Endothelial cell of umbilical vein (primary cell): ENCODE data around the gene VEPH1. TPM values are rescaled to one million over a fixed set of nuclear protein-coding genes. Genes with fewer than 3 reads are reported as not detected.

Experiments used
- BruUV-seq: library from RNA; stranded (reverse); fragments of 400-500 nt; replicated peaks from 2 replicates; lab custom pipeline; 2021; lab: Mats Ljungman, UMichigan
- CTCF ChIA-PET: fragments of 300-600, 350-600 bp; sonication (Branson Sonifier 250); formaldehyde crosslinking; loops from one replicate; lab custom pipeline; 2021; ENCODE audit warnings: antibody characterized with exemption, inconsistent platforms; lab: Charles Lee
- POLR2A ChIA-PET: fragments of 300-600, 350-600 bp; sonication (Branson Sonifier 250); formaldehyde crosslinking; loops from one replicate; lab custom pipeline; 2021; ENCODE audit warnings: antibody characterized with exemption, inconsistent platforms; lab: Charles Lee
- DNase-seq: peaks from one replicate; pipeline ENCODE4 v3.0.0-alpha.2; 2011; ENCODE audit warnings: low read depth, low spot score
- FAIRE-seq: peaks from 2 replicates; lab custom pipeline; 2011; peaks lifted over from hg19 to GRCh38; lab: Jason Lieb, UNC
- H2AFZ ChIP-seq: 2 replicates; pipeline ENCODE4 v1.6.0; 2012; ENCODE audit warnings: low read depth, low read length, control low read depth, inconsistent platforms
- H3K27ac ChIP-seq: 2 replicates; pipeline ENCODE4 v1.5.1; 2011; ENCODE audit warnings: low read depth, mild to moderate bottlenecking, control low read depth, low read length, moderate library complexity; ENCODE audit not compliant: insufficient read depth
- H3K27me3 ChIP-seq, 2 experiments: 2 replicates each; pipeline versions ENCODE4 v1.6.0 to v1.6.1; 2011; ENCODE audit warnings: low read length in 2 of 2, mixed read lengths in 1 of 2; ENCODE audit not compliant: control insufficient read depth in 2 of 2, insufficient read depth in 2 of 2
- H3K36me3 ChIP-seq, 2 experiments: 2 replicates in 1 of 2; 3 replicates in 1 of 2; pipeline ENCODE4 v1.5.1; 2011; ENCODE audit warnings: low read length in 2 of 2, mild to moderate bottlenecking in 1 of 2, moderate library complexity in 1 of 2; ENCODE audit not compliant: control insufficient read depth in 2 of 2, insufficient read depth in 2 of 2; ENCODE audit errors: extremely low read depth in 1 of 2
- H3K4me1 ChIP-seq: 3 replicates; pipeline ENCODE4 v1.5.1; 2011; ENCODE audit warnings: mild to moderate bottlenecking, low read length; ENCODE audit not compliant: control insufficient read depth, insufficient read depth; ENCODE audit errors: extremely low read depth
- H3K4me2 ChIP-seq: 2 replicates; pipeline ENCODE4 v1.6.1; 2011; ENCODE audit warnings: low read length, control low read depth, mixed read lengths; ENCODE audit not compliant: insufficient read depth
- H3K4me3 ChIP-seq, 3 experiments: fragments of 200-600 bp in 1 of 3; sonication (generic), shearing (Covaris generic) in 1 of 3; replicated peaks in 1 of 3; 2 replicates each; pipeline ENCODE4 v1.5.1; 2011 to 2016; ENCODE audit warnings: control low read depth in 3 of 3, low read length in 3 of 3, mild to moderate bottlenecking in 2 of 3, inconsistent platforms in 1 of 3, low read depth in 1 of 3, moderate library complexity in 1 of 3; ENCODE audit not compliant: insufficient read depth in 1 of 3
- H3K79me2 ChIP-seq: 2 replicates; pipeline ENCODE4 v1.6.0; 2012; ENCODE audit warnings: low read length, inconsistent platforms; ENCODE audit not compliant: control insufficient read depth, insufficient read depth
- H3K9ac ChIP-seq: replicated peaks from 2 replicates; pipeline ENCODE3; 2011; ENCODE audit warnings: low read length, control low read depth; ENCODE audit not compliant: insufficient read depth; ENCODE audit errors: extremely low read depth
- H3K9me1 ChIP-seq: replicated peaks from 3 replicates; pipeline ENCODE4 v1.6.0; 2011; ENCODE audit warnings: mild to moderate bottlenecking, low read length; ENCODE audit not compliant: control insufficient read depth, insufficient read depth; ENCODE audit errors: extremely low read depth
- H3K9me3 ChIP-seq: replicated peaks from 2 replicates; pipeline ENCODE4 v1.5.1; 2012; ENCODE audit warnings: low read length, inconsistent platforms; ENCODE audit not compliant: control insufficient read depth, insufficient read depth
- H4K20me1 ChIP-seq: replicated peaks from 2 replicates; pipeline ENCODE3; 2011; ENCODE audit warnings: mild to moderate bottlenecking, low read length; ENCODE audit not compliant: control insufficient read depth, insufficient read depth; ENCODE audit errors: extremely low read depth
- CTCF ChIP-seq, 2 donors: IDR thresholded peaks; 1 replicate in 1 of 2; 2 replicates in 1 of 2; pipeline ENCODE4 v1.5.1; 2011; ENCODE audit warnings: low read length in 2 of 2, mild to moderate bottlenecking in 2 of 2, moderate library complexity in 2 of 2, control low read depth in 1 of 2, inconsistent platforms in 1 of 2, low read depth in 1 of 2; ENCODE audit not compliant: insufficient read depth in 1 of 2; ENCODE audit errors: extremely low read depth in 1 of 2
- EZH2 ChIP-seq: IDR thresholded peaks from 2 replicates; pipeline ENCODE4 v1.6.1; 2012; ENCODE audit warnings: borderline replicate concordance, low read depth, mild to moderate bottlenecking, moderate library complexity, low read length, inconsistent platforms; ENCODE audit not compliant: severe bottlenecking
- FOS ChIP-seq: IDR thresholded peaks from 2 replicates; pipeline ENCODE4 v1.6.1; 2011; ENCODE audit warnings: mild to moderate bottlenecking, low read length, moderate library complexity, borderline replicate concordance; ENCODE audit not compliant: insufficient read depth
- GATA2 ChIP-seq: IDR thresholded peaks from 2 replicates; pipeline ENCODE4 v1.7.0; 2011; ENCODE audit warnings: low read depth, mild to moderate bottlenecking, moderate library complexity, mixed read lengths, low read length; ENCODE audit not compliant: insufficient read length, insufficient read depth
- JUN ChIP-seq: IDR thresholded peaks from 2 replicates; pipeline ENCODE4 v1.6.1; 2011; ENCODE audit warnings: borderline replicate concordance, low read depth; ENCODE audit not compliant: insufficient read length, insufficient read depth
- MAX ChIP-seq: IDR thresholded peaks from 2 replicates; pipeline ENCODE4 v1.6.1; 2011; ENCODE audit not compliant: insufficient read depth, insufficient read length
- MYC ChIP-seq: IDR thresholded peaks from one replicate; pipeline ENCODE4 v1.6.1; 2011; ENCODE audit warnings: mild to moderate bottlenecking, low read depth, low read length
- POLR2A ChIP-seq: IDR thresholded peaks from 2 replicates; pipeline ENCODE4 v1.6.1; 2012; ENCODE audit warnings: low read depth, mild to moderate bottlenecking, control low read depth, low read length
- POLR2AphosphoS5 ChIP-seq: IDR thresholded peaks from 2 replicates; pipeline ENCODE4 v1.6.1; 2012; ENCODE audit warnings: low read depth, mild to moderate bottlenecking, control low read depth, low read length, moderate library complexity; ENCODE audit not compliant: insufficient read depth
- dilution Hi-C: fragments of 300-500 bp; cut with MboI; formaldehyde crosslinking; loops from one replicate; pipeline ENCODE4 v1.15.0; 2019; ENCODE audit warnings: low sequenced_read_pairs; ENCODE audit not compliant: extremely low pct_ligation_motif_present
- intact Hi-C: fragments of 100-400 bp; cut with micrococcal nuclease; formaldehyde crosslinking; loops from one replicate; pipeline ENCODE4 v1.10.0; 2022
- polyA plus RNA-seq, 4 experiments: library from polyadenylated mRNA; depleted of rRNA in 3 of 4; stranded (reverse) in 3 of 4; unstranded in 1 of 4; fragments of >200 nt; gene quantifications; 2 replicates each; pipeline versions ENCODE4 v1.2.1 to v1.2.3, GENCODE V29; 2011 to 2012; ENCODE audit warnings: missing spikeins in 1 of 4
- total RNA-seq: library from RNA; stranded (reverse); gene quantifications from 2 replicates; pipeline ENCODE4 v1.2.3, GENCODE V29; 2021

Gene VEPH1
- total and polyA plus RNA-seq, 2 donors (not counting 3 experiments of a cell fraction or from before 2014, with no cell fraction given) = 42.9 to 136 TPM

GRCh38 chr3:157444797-157445184 lies 58.4 kb downstream of the VEPH1 start:
- TF ChIP-seq GATA2 (no peak), POLR2A (peak; percentile 80)
- Histone ChIP-seq H3K9me1 (no peaks in the 10 kb centered on the region), H4K20me1 (no peaks in the 10 kb centered on the region), H2AFZ (no peak overlapping the region), H3K36me3 (peaks cover 0 to 17% of the 10 kb centered on the region in 2 experiments), H3K27me3 (no peaks in the 10 kb centered on the region), H3K4me2 (no peak overlapping the region), H3K4me3 (no peak overlapping the region), H3K9ac (no peak overlapping the region), H3K27ac (no peak overlapping the region), H3K4me1 (peaks cover 46% of the 10 kb centered on the region), H3K9me3 (no peaks in the 10 kb centered on the region), H3K79me2 (peaks cover 36% of the 10 kb centered on the region)
- dilution Hi-C loops (no loop called here), intact Hi-C loops (loop anchor here (2.0 to 5.0 kb wide), 2 partner anchors 48 to 128 kb away; no protein-coding TSS in a partner anchor)
- ChIA-PET POLR2A (no interaction called here), CTCF (interaction anchor here (1.1 to 4.0 kb wide), 12 partner anchors 8 to 243 kb away, joined by 3 to 34 read pairs (median 6); partner anchors contain the start of gene PTX3)
- no TSS peak for BruUV-seq
- FAIRE-seq (no peak), DNase-seq (no peak)

- H3K9me1 ChIP-seq = no peaks in the 10 kb centered on the region
- dilution Hi-C loops = no loop called here
- H3K4me2 ChIP-seq = no peak overlapping the region
- FAIRE-seq (no peak), DNase-seq (no peak)
- peaks cover 51% of the 10 kb centered on the region for H3K4me1 ChIP-seq
- TF ChIP-seq JUN = no peak
- no peak for TF ChIP-seq MYC
- TF ChIP-seq GATA2 = peak; percentile 16
- TF ChIP-seq CTCF (IDR thresholded peaks at IDR 0.05; ENCODE audit: extremely low read depth in 1 of 2, insufficient read depth in 1 of 2, low read depth in 1 of 2, low read length in 2 of 2) = no peak
- peak; percentile 86 for TF ChIP-seq POLR2A
- no peak for TF ChIP-seq EZH2
- peak; percentile 77 for TF ChIP-seq POLR2AphosphoS5
- TF ChIP-seq FOS = no peak
- TF ChIP-seq MAX = no peak
- ChIA-PET CTCF (interaction anchor here (1.0 to 3.5 kb wide), 14 partner anchors 8 to 243 kb away, joined by 3 to 26 read pairs (median 6); partner anchors contain the start of gene PTX3), POLR2A (no interaction called here)
- H3K27me3 ChIP-seq = no peaks in the 10 kb centered on the region
- H3K9me3 ChIP-seq = no peaks in the 10 kb centered on the region
- H4K20me1 ChIP-seq = no peaks in the 10 kb centered on the region
- no peak overlapping the region for H3K4me3 ChIP-seq
- BruUV-seq = no TSS peak
- no peak overlapping the region for H3K9ac ChIP-seq
- intact Hi-C loops = loop anchor here (2.0 kb wide), 1 partner anchor 49 kb away; no protein-coding TSS in a partner anchor
- no peak overlapping the region for H2AFZ ChIP-seq
- H3K36me3 ChIP-seq = peaks cover 0 to 17% of the 10 kb centered on the region in 2 experiments
- H3K79me2 ChIP-seq = peaks cover 42% of the 10 kb centered on the region
- peak overlapping the region; percentile 8 for H3K27ac ChIP-seq
Measured at GRCh38 chr3:157443905-157444796, 59.1 kb downstream of the VEPH1 start.
